Stimulated activated CD8-positive, alpha-beta memory T cell treated with anti-CD3 and anti-CD28 coated beads, Interleukin-15, amount 100 ng/mL, for 4 hours (primary cell): ENCODE measurements around the gene SPARCL1.
"Not testable (repeated sequence)": the region's sequence is repeated elsewhere in the genome, so short reads cannot be mapped to it uniquely, and the experiment has no call there.

Experiments used
- DNase-seq, 2 donors: peaks; one replicate each; pipeline ENCODE4 v3.0.0-alpha.2; 2020; ENCODE audit warnings: low read depth in 2 of 2

Gene SPARCL1, protein sequence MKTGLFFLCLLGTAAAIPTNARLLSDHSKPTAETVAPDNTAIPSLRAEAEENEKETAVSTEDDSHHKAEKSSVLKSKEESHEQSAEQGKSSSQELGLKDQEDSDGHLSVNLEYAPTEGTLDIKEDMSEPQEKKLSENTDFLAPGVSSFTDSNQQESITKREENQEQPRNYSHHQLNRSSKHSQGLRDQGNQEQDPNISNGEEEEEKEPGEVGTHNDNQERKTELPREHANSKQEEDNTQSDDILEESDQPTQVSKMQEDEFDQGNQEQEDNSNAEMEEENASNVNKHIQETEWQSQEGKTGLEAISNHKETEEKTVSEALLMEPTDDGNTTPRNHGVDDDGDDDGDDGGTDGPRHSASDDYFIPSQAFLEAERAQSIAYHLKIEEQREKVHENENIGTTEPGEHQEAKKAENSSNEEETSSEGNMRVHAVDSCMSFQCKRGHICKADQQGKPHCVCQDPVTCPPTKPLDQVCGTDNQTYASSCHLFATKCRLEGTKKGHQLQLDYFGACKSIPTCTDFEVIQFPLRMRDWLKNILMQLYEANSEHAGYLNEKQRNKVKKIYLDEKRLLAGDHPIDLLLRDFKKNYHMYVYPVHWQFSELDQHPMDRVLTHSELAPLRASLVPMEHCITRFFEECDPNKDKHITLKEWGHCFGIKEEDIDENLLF

DNA sequence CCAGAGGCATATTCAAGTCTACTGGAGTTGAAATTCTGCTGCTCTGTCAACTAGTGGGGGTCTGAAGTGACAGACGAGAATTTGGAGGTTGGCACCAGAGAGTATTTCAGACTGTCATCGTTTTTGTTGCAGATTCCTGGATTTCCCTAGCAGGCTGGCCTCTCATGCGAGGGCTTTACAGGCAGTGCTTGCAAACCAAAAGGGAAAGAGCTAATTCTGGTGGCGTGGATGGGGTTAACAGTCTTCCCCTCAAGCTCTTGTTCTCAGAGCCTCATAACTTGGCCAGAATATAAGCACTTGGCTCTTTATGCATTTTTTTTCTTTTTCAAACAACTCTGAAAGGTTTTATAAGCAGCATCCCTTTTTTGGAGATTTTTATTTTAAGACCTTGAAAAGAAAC, at the start of gene SPARCL1:
TSS of gene SPARCL1 (minus strand) at position 190 of the 400 bp plus-strand sequence. CDS start 29,802 bp downstream, outside the sequence.
- no peak for DNase-seq

DNA sequence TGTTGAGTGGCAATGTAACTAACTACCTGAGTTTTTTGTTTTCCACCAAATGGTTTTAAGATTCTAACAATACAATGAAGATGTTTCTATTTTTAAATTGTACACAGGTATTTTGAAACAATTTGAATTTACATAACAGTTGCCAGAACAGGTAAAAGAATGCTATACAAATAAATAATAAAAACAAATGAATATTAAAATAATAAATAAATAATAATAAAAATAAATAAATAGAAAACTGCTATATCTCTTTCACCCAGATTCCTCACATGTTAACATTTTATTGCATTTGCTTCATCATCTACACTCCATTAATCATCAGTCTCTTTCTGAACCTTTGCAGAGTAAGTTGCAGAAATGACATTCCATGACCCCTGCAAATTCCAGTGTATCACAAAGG, 46.8 kb upstream of the SPARCL1 start:
- no peak for DNase-seq

DNA sequence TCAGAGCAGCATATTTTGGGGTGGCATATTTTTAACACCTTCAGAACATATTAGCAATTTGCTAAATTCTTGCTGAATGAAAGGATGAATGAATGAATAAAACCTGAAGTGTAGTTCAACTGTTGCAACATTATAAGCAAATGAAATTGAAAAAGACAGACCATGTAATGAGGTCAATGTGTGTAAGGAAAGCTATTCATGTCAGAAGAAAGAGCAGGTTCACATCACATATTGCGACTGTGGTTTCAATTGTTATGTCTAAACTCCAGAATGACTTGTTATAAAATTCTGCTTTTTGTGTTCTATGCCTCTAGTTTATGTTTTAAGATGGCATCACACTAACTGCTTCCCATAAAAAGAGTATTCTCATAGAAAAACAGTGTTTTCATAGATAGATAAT, 46.2 kb upstream of the SPARCL1 start:
- DNase-seq, result no peak

DNA sequence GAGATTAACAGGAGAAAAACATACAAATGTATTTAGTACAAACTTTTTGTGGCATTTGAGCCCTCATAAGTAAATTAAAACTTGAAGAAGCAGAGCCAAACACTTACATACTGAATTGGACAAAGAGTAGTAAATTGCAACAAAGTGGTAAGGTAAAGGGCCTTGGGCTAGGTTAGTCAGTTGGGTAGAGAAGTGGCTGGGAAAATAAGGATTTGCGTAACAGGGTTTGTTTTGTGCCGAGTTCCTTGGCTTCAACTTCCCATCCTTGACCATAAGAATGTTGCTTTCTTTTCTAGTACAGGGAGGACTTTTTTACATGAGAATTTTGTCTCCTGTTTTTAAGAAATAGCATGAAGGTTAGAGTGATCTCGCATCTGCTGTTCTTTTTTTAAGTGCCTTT, 45.8 kb upstream of the SPARCL1 start:
- DNase-seq, result no peak

DNA sequence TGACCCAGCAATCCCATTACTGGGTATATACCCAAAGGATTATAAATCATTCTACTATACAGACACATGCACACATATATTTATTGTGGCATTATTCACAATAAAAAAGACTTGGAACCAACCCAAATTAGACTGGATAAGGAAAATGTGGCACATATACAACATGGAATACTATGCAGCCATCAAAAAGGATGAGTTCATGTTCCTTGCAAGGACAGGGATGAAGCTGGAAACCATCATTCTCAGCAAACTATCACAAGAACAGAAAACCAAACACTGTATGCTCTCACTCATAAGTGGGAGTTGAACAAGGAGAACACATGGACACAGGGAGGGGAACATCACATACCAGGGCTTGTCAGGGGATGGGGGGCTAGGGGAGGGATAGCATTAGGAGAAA, 45.2 kb upstream of the SPARCL1 start:
- DNase-seq, result not testable (repeated sequence)

DNA sequence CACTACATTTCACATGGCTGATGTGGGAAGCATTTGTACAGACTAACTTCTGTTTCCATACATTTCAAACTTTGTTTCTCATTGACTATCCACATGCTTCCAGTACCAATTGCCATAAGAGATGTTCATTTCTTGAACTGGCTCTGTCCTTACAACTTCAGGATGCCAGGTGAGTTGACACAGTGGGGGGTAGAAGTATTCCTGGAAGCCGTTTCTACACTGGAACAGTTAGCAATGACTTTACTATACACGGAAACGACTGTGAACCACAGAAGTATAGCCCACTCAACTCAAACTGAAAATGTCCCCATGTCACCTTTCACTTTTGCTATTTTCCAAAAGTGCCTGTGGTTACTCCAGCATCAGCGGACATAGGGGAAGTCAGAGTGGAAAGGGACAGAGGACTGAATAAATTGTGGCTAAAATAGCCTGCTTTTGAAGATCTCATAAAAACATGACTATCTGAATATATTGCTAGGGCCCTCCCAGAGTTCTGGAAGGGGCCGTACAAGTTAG, 41.2 kb upstream of the SPARCL1 start:
- DNase-seq, result no peak

DNA sequence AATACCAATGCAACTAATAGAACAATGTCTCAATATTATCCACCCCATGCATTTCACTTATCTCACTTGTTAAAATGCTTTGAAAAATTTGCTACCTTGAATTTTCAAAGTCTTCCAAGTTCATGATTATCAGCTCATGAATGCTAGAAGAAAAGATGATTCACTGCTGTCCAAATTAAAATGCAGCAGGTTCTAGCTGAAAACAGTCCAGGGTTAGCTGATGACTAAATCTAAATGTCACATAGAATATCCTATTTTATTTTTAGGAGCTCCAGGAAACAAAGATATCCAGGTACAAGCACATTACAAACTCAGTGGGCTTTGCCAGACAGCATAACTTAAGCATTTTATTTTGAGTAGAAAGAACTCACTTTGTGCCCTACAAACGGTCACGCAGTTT, 38.0 kb upstream of the SPARCL1 start:
- DNase-seq, result no peak

DNA sequence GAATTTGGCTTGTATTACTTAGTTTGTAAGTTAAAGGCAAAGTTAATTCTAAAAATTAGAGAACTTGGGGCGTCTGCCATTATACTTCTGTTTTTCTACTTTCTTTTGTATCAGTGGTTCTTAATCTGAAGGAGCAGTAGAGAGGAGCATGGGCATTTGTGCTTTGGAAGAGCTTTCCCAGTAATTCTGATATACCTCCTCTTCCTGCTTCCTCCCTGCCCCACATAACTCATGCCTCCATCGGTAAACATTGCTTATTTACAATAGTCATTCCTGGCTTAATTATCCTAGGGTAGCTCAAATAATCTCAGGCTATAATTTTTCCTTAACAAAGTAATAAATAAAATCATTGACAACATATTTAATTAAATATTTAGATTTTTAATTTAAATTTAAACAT, 37.1 kb upstream of the SPARCL1 start:
- DNase-seq, result no peak

DNA sequence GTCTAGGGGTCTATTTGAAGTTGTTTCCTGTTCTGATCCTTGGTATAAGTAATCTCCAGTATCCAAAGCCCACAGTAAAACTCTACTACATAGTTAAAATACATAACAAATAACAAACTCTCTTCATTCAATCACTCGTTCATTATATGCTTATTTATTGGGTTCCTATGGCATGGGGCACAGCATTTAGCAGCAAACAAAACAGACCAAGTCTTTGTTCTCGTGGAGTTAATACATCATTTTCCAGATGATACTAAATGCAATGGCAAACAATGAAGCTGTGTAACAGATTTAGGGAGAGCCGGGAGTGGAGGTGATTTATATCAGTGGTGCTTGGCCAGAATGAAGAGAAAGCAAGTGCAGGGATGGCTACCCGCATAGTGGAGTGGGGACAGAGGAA, 36.6 kb upstream of the SPARCL1 start:
- DNase-seq, result no peak

DNA sequence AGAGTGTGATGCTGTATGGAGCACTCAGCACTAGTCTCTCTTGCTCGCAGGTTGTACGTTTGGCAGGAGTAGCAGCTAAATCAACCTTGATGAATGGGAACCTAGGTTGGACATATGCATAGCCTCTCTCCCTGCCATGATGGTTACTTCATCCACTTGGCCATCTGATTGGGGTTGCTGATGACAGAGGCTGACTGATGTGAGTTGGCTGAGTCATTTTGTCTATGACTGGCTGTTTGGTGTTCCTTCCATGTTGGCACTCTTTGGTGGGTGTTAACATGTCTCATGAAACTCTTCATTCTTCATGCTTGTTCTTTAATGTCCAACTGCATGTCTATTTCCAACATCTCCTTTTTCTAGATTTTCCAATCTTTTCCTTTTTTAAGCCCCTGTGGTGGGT, 31.6 kb upstream of the SPARCL1 start:
- no peak for DNase-seq

DNA sequence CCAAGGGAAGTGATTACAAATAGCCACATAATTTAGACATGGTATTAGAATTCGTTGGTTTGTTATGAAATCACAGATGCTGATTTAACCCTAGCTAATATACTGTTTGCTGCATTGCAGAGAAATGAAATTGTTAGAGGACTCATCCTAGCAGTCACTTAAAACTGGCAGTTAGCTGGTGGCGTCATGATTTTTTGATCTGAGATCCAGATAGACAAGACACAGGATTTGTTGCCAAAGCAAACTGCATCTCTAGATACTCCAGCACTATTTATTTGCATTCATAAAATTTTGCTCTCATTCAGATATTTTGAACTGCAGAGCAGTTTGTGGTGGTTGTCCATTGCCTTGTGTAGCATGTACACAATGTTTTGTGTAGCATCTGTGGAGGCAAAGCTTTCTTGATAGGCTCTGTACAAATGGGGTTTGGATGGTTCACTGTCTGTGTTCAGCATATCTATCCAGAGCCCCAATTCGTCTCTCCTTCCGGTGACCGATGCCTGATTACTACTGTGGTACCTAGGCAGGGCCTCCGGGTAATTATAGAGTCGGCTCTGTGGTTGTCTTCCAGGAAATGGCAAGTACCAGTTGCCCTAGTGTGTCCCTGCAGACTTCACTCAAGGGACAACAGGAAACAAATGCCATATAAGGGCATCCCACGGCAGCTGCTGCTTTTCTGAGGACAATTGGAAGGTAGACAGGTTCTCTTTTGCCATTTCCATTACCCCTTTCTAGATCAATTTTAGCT, 30.1 kb upstream of the SPARCL1 start:
- DNase-seq, result no peak

DNA sequence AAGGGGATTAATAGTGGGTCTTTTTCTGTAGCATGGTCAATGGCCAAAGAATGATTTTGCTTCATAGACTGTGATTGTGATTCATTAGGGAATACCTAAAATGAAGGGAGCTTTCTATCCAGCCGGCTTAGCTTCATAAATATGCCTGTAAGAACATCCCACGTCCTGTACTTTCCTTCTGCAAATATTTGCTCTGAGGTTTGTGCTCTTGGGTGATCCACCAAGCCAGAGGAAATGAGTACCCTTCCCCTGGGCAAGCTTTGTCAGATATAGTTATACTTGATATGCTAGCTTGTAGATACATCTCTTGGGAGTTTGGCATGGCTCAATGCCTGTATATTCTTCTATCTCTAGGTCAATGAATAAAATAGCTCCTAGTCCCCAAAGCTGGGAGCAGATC, 28.2 kb upstream of the SPARCL1 start:
- no peak for DNase-seq

DNA sequence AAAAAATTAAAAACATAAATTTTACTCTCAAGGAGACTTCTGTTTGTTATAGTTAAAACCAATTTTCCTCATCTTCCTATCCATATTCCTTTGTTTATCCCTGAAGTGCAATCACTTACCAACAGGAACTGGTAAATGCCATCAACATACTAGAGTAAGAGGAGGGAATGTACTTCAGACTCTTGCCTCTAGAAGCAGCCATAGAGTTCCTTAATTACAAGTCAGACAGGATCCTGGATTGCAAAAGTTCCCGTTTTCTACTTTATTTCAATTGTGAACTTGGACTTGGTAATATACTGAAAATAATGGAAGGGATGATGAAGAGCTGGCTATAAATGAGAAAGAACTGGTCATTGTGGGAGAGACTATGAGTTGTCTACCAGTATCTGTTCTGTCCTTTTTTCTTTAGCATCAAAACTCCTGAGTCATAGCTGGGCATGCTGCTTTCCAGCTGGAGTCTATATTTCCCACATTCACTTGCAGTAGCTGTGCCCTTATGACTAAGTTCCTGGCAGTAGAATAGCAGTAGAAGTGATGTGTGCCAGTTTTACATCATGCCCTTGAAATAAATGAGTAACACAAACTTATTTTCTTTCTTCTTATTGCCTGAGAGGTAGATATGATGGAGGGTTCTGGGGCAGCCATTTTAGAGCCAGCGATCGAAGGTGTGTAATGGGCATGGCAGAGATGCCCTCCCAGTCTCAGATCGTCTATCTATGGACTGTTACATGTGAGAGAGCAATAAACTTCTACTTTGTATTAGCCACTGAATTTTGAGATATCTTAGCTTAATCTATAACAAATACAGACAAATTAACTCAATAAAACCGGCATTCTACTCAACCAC, 26.8 kb upstream of the SPARCL1 start:
- DNase-seq, result no peak

DNA sequence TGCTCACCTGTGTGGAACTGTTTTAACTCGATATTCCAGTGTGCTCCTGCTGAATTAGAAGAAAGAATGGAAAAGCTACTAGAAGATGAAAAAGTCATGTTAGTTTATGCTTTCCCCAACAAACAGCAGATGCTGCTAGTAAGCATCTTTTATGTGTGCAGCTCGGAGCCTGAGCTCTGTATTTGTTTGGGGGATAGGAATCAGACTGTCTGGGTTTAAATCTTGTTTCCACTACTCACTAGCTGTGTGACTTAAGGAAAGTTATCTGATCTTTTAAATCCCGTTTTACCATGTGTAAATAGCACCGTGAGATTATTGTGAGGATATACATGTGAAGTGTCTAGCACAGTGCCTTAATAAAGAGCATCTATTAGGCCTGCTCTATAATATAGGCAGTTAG, 24.0 kb upstream of the SPARCL1 start:
- DNase-seq, result no peak

DNA sequence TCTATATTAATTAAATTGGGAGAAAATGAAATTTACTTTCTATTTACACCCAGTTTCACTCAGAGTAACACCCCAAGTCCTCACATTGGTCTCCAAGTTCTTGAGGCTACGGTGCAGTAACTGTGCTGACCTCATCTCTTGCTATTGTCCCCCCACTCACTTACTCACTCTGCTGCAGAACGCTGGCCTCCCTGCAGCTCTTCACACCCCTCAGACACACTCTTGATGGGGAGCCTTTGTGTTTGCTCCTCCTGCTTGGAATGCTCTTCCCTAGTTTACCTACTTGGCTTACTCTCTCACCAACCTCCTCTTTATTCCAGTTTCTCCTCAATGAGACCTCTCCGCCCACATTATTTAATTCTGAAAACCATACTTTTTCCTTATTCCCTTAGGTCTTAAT, 22.2 kb upstream of the SPARCL1 start:
- no peak for DNase-seq

DNA sequence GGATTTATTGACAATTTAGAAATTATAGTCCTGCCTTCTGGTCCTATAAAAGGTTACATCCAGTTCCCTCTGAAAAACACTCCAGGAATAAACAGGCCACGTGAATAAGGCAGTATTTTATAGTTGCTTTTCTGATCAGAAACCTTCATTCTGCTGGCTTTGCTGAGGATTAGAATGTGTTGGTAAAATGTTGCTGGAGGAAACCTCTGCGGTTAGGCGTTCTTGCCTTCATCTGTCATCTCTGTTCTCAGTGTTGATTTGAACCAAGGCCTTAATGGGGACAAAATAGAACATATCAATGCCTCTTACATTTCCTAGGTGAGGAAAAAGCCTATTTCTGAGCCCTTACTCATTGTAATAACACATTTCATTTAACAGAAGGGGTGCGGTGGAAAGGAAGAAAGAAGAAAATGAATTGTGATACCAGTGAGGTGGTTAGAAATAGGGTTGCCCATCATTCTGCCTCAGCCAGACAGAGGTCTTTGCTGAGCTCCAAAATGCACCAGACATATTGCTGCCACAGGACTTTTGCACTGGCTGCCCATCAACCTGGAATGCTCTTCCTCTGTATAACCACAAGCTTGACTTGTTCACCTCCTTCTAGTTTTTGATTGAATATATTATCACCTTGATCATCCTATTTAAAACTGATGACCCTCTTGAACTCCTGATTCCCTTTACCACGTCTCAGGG, 18.0 kb upstream of the SPARCL1 start:
- DNase-seq, result no peak

DNA sequence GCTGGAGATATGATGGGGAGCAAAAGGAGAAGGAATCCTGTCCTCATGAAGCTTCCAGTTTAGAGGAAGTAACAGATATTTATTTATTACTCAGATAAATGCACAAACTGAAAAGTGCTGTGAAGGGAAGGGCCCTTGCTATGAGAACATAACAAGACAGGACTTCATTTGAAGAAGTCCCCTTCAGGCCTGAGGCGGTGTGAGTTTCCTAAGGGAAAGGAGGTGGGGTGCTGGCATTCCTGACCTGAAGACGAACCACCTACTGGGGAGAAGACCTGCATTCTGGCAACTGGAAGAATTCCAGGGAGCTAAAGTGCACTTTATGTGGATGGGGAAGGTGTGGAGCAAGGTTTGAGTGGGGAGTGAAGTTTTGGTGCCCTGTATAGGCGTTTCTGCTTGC, 15.9 kb upstream of the SPARCL1 start:
- no peak for DNase-seq

DNA sequence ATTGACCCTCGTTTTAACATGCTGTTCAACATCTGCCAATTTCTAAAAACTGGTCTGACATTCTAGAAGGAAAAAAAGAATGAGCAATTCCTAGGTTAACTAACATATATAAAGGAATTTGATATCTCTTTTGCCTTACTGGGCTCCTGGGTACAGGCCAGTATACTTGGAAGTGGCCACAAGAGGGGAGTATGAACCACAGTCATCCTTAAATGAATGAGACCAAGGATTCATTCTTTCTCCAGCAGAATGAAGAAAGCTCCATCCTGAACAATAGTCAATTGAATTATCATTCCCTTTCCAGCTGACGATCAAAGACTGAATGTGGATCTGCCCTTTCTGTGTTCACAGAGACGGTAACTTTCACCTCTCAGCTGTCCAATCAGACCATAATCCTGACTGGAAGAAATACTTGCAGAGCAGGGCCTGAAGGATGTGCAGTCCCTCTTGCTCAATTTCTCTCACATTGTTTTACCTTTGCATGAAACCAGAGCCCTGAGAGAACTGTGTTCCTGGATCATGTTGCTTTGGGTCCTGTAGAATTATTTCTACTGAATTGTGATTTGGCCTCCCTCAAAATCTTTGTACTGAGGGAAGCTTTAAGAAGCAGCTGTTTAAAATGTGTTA, 14.8 kb upstream of the SPARCL1 start:
- DNase-seq, result no peak

DNA sequence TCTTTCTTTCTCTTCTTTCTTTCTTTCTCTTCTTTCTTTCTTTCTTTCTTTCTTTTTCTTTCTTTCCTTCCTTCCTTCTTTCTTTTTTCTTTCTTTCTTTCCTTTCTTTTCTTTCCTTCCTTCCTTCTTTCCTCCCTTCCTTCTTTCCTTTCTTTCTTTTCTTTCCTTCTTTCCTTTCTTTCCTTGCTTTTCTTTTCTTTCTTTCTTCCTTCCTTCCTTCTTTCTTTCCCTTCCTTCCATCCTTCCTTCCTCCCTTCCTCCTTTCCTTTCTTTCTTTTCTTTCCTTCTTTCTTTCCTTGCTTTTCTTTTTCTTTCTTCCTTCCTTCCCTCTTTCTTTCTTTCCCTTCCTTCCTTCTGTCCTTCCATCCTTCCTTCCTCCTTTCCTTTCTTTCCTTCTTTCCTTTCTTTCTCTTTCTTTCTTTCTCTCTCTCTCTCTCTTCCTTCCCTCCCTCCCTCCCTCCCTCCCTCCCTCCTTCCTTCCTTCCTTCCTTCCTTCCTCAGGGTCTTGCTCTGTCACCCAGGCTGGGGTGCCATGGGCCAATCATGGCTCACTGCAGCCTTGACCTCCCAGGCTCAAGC, 13.6 kb upstream of the SPARCL1 start:
- DNase-seq, result no peak
